Psoas muscle (tissue), 8 donors: ENCODE data around the gene ARHGAP40. TPM values are rescaled to one million over a fixed set of nuclear protein-coding genes. Genes with fewer than 3 reads are reported as not detected.
"Not testable (repeated sequence)": the region's sequence is repeated elsewhere in the genome, so short reads cannot be mapped to it uniquely, and the experiment has no call there.

Experiments used
- ATAC-seq, 4 donors: fragments of 200-7000 bp; cut with Tn5 transposase; one replicate each; pipeline ENCODE4 v1.9.1; 2020; ENCODE audit warnings: moderate library complexity in 3 of 4, mild to moderate bottlenecking in 2 of 4
- DNase-seq, 2 donors: peaks; one replicate each; pipeline ENCODE4 v3.0.0-alpha.2; 2020
- H3K27ac ChIP-seq: fragments of 200-600 bp; one replicate; pipeline ENCODE4 v1.8.0; 2022
- H3K27me3 ChIP-seq, 3 donors: fragments of 200-600 bp in 1 of 3; one replicate each; pipeline versions ENCODE4 v1.6.1 to v1.8.0; 2013 to 2022; ENCODE audit warnings: low read length in 2 of 3, mild to moderate bottlenecking in 2 of 3, moderate library complexity in 1 of 3; ENCODE audit not compliant: insufficient read depth in 3 of 3
- H3K36me3 ChIP-seq, 2 donors: fragments of 200-600 bp in 1 of 2; one replicate each; pipeline versions ENCODE4 v1.6.1 to v1.8.0; 2013 to 2022; ENCODE audit warnings: low read depth in 1 of 2, mild to moderate bottlenecking in 1 of 2, moderate library complexity in 1 of 2; ENCODE audit not compliant: insufficient read depth in 1 of 2
- H3K4me1 ChIP-seq: fragments of 200-600 bp; one replicate; pipeline ENCODE4 v1.8.0; 2022
- H3K4me3 ChIP-seq: fragments of 200-600 bp; one replicate; pipeline ENCODE4 v1.8.0; 2022; ENCODE audit warnings: mild to moderate bottlenecking
- H3K9me3 ChIP-seq: fragments of 200-600 bp; one replicate; pipeline ENCODE4 v1.8.0; 2022
- CTCF ChIP-seq: fragments of 200-600 bp; IDR thresholded peaks from one replicate; pipeline ENCODE4 v1.8.0; 2022; ENCODE audit warnings: antibody characterized with exemption
- WGBS, 3 donors: extraction: QIAGEN DNeasy Blood & Tissue Kit; methylation state at CpG; one replicate each; pipeline versions ENCODE4 v1.1.6 to v1.1.7; 2013; 5-methylcytosine and 5-hydroxymethylcytosine counted together
- intact Hi-C, 2 donors: fragments of 100-400 bp; cut with DNase I; formaldehyde crosslinking; loops; one replicate each; pipeline versions ENCODE4 v1.11.0 to v1.14.2; 2022
- polyA plus RNA-seq, 3 donors: library from polyadenylated mRNA; stranded (reverse); fragments of 200-250 nt; gene quantifications; one replicate each; pipeline ENCODE4 v1.2.3, GENCODE V29; 2013
- total RNA-seq, 4 donors: library from RNA; stranded (reverse); fragmentation: NEBNext Ultra II Directional in 2 of 4; extraction: Animal tissue kit (Norgen Biotek cat#: 25700) in 2 of 4; gene quantifications; one replicate each; pipeline versions ENCODE4 v1.2.1 to v1.2.4, GENCODE V29; 2021 to 2023
- donor health status: healthy with polysubstance abuse.
- donor health status: DM: no; HTN: no; CAD: no; lungs with moderate emphysema.
- donor health status: Bipolar disorder and iron deficiency.
- donor health status: healthy.
- donor health status: DM: yes; HTN: yes; CAD: no.
- donor health status: DM: no; HTN: no; CAD: no.
- donor health status: DM: no; HTN: no; CAD: no.
- donor health status: DM: yes; HTN: yes; CAD: no.

Gene ARHGAP40
- total and polyA plus RNA-seq, 7 donors = 0.03 to 0.04 TPM; not detected in 5

- 73 to 86% (median 76%) methylated on average over 4 of the region's 4 CpGs for WGBS, 3 donors
- intact Hi-C loops = no loop called here
- DNase-seq (no peak), ATAC-seq (no peak)
- no peaks in the 10 kb centered on the region for H3K9me3 ChIP-seq
- no peak for TF ChIP-seq CTCF
- H3K36me3 ChIP-seq = no peaks in the 10 kb centered on the region
- H3K27me3 ChIP-seq = peaks cover 0 to under 1% (median 0%) of the 10 kb centered on the region in 3 donors
- H3K27ac ChIP-seq = no peak overlapping the region
- no peak overlapping the region for H3K4me3 ChIP-seq
- H3K4me1 ChIP-seq = no peaks in the 10 kb centered on the region
These were observed 12.3 kb upstream of the ARHGAP40 start for GRCh38 chr20:38589351-38589750.

GRCh38 chr20:38589967-38590675, 11.5 kb upstream of the ARHGAP40 start:
- TF ChIP-seq CTCF = no peak
- no peaks in the 10 kb centered on the region for H3K27me3 ChIP-seq
- DNase-seq = no peak
- no peak overlapping the region for H3K4me3 ChIP-seq
- H3K27ac ChIP-seq = no peak overlapping the region
- 74 to 85% (median 77%) methylated on average over 3 of the region's 3 CpGs for whole genome bisulfite sequencing, 3 donors
- H3K4me1 ChIP-seq = no peaks in the 10 kb centered on the region
- H3K9me3 ChIP-seq = no peaks in the 10 kb centered on the region
- intact Hi-C loops = no loop called here
- no peaks in the 10 kb centered on the region for H3K36me3 ChIP-seq
- no peak for ATAC-seq

- TF ChIP-seq CTCF = no peak
- intact Hi-C loops = no loop called here
These were observed 10.7 kb upstream of the ARHGAP40 start for GRCh38 chr20:38590676-38591473.

GRCh38 chr20:38591474-38592410, 9.9 kb upstream of the ARHGAP40 start:
- Histone ChIP-seq H3K4me3 (no peak overlapping the region), H3K27ac (no peak overlapping the region), H3K27me3 (no peaks in the 10 kb centered on the region), H3K4me1 (no peaks in the 10 kb centered on the region), H3K9me3 (no peaks in the 10 kb centered on the region), H3K36me3 (no peaks in the 10 kb centered on the region)
- 83 to 85% (median 85%) methylated on average over 21 of the region's 21 CpGs for WGBS, 3 donors
- intact Hi-C loops = no loop called here
- no peak for DNase-seq
- ATAC-seq = no peak
- TF ChIP-seq CTCF = no peak

More at GRCh38 chr20:38590676-38591473, 10.7 kb upstream of the ARHGAP40 start:
- Histone ChIP-seq H3K4me1 (no peaks in the 10 kb centered on the region), H3K27ac (no peak overlapping the region), H3K4me3 (no peak overlapping the region), H3K9me3 (no peaks in the 10 kb centered on the region), H3K36me3 (no peaks in the 10 kb centered on the region), H3K27me3 (no peaks in the 10 kb centered on the region)
- WGBS, 3 donors = 61 to 67% (median 61%) methylated on average over 18 of the region's 18 CpGs
- DNase-seq = no peak
- ATAC-seq = no peak

- H3K27ac ChIP-seq, DNase-seq, H3K9me3 ChIP-seq, H3K4me1 ChIP-seq, ATAC-seq, H3K27me3 ChIP-seq, H3K36me3 ChIP-seq, H3K4me3 ChIP-seq, intact Hi-C loops: not testable (repeated sequence)
- whole genome bisulfite sequencing, 3 donors = 81 to 88% (median 86%) methylated on average over 3 of the region's 3 CpGs
These were observed 9.2 kb upstream of the ARHGAP40 start for GRCh38 chr20:38592411-38592790.

- DNase-seq, ATAC-seq, H3K4me1 ChIP-seq, H3K9me3 ChIP-seq, intact Hi-C loops, H3K4me3 ChIP-seq, H3K27me3 ChIP-seq, H3K27ac ChIP-seq, H3K36me3 ChIP-seq: not testable (repeated sequence)
- WGBS, 3 donors = 85 to 90% (median 86%) methylated on average over 12 of the region's 12 CpGs
These were observed 7.3 kb upstream of the ARHGAP40 start for GRCh38 chr20:38594281-38594680.

- not testable (repeated sequence) for DNase-seq
These were observed 5.7 kb upstream of the ARHGAP40 start for GRCh38 chr20:38595886-38596285.

More at GRCh38 chr20:38595886-38596285, 5.7 kb upstream of the ARHGAP40 start:
- H3K27ac ChIP-seq, H3K4me1 ChIP-seq, H3K4me3 ChIP-seq, H3K9me3 ChIP-seq, H3K36me3 ChIP-seq, intact Hi-C loops, ATAC-seq: not testable (repeated sequence)
- peaks cover 0 to 16% (median 5%) of the 10 kb centered on the region in 3 donors for H3K27me3 ChIP-seq
- 79 to 87% (median 84%) methylated on average over 15 of the region's 15 CpGs for WGBS, 3 donors
